ENCODE data around the gene DNAAF2. TPM values are rescaled to one million over a fixed set of nuclear protein-coding genes. Genes with fewer than 3 reads are reported as not detected.

The DNAAF2 gene
- total RNA-seq, 1 experiment from 2014 or later = 13.7 TPM

GRCh38 chr14:49579841-49580240 lies 55.2 kb downstream of the DNAAF2 start (continued):
- TF ChIP-seq CTCF (IDR thresholded peaks at IDR 0.05 in 2 of 3, conservative IDR thresholded peaks at IDR 0.05 in 1 of 3; ENCODE audit: borderline replicate concordance in 1 of 3, insufficient read depth in 1 of 3, low read depth in 2 of 3, low read length in 2 of 3) (no peak), YY1 (IDR thresholded peaks at IDR 0.05; ENCODE audit: extremely low read depth, insufficient replicate concordance, low read depth, low read length) (no peak)

DNA sequence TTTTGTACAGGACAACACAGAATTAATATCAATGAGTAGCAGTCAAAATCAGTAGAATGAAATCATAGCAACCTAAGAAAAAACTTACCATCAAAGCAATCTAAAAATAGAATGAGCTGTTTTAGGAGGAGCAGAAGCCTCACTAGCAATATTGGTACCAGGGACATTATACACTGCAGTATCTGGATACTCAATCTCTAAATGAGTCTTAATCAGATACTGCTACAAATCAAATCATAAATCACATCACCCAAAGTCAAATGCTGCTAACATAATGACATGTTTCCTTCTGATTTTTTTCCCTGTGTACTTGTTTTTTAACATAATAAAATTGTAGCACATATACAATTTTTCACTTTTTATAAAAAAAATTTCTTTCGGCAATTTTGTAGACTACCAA lies 56.9 kb downstream of the DNAAF2 start:
- no TSS peak for BruUV-seq (replicated peaks)

More for the DNA sequence above, 56.9 kb downstream of the DNAAF2 start:
- Histone ChIP-seq H4K20me1 (ENCODE audit: insufficient read depth) (peaks cover 17% of the 10 kb centered on the region; the same call in 1 of the 2 replicates), H3K4me1 (ENCODE audit: control insufficient read depth in 1 of 2, insufficient read depth in 2 of 2, low read length in 2 of 2) (peaks cover 0 to 28% of the 10 kb centered on the region in 2 experiments; a peak in 2 of 4 replicates), H3K4me2 (ENCODE audit: low read length) (no peak overlapping the region), H2AFZ (ENCODE audit: low read depth, low read length, poor library complexity, severe bottlenecking) (no peak overlapping the region), H3K36me3 (ENCODE audit: control insufficient read depth in 1 of 2, insufficient read depth in 2 of 2, low read length in 2 of 2) (peaks cover 24 to 40% of the 10 kb centered on the region in 2 experiments), H3K9me3 (ENCODE audit: control insufficient read depth in 1 of 2, insufficient read depth in 1 of 2, low read depth in 1 of 2, low read length in 2 of 2) (no peaks in the 10 kb centered on the region), H3K79me2 (ENCODE audit: insufficient read depth, low read length) (peaks cover 56% of the 10 kb centered on the region), H3K9me2 (ENCODE audit: insufficient read depth) (no peaks in the 10 kb centered on the region), H3K27ac (ENCODE audit: low read depth, low read length) (no peak overlapping the region), H3K4me3 (replicated peaks in 1 of 2; ENCODE audit: low read depth in 1 of 2, low read length in 2 of 2) (no peak overlapping the region), H3K27me3 (ENCODE audit: insufficient read depth, low read length) (no peaks in the 10 kb centered on the region), H3K9ac (ENCODE audit: low read length) (no peak overlapping the region)
- ATAC-seq (no peak), DNase-seq (ENCODE audit: low read depth, low spot score) (no peak)
- ChIA-PET POLR2A (no interaction called here), RAD21 (ENCODE audit: low non-redundant PET in 1 of 2, low total read pairs in 2 of 2, uncharacterized antibody in 2 of 2, unreplicated experiment in 2 of 2) (no interaction called here), CTCF (interaction anchor here (1.1 kb wide), 1 partner anchor 9 kb away, joined by 4 read pairs; no protein-coding TSS in a partner anchor)
- intact Hi-C loops (cut with micrococcal nuclease) = no loop called here
- no peak for TF ChIP-seq EZH2phosphoT487 (IDR thresholded peaks at IDR 0.05; ENCODE audit: borderline replicate concordance)
- TF ChIP-seq ELF1 (IDR thresholded peaks at IDR 0.05; ENCODE audit: borderline replicate concordance, low read depth) = no peak
- TF ChIP-seq JUND (IDR thresholded peaks at IDR 0.05) = no peak
- no peak for TF ChIP-seq ZFX (IDR thresholded peaks at IDR 0.05)
- no peak for TF ChIP-seq CTCF (IDR thresholded peaks at IDR 0.05 in 2 of 3, conservative IDR thresholded peaks at IDR 0.05 in 1 of 3; ENCODE audit: borderline replicate concordance in 1 of 3, insufficient read depth in 1 of 3, low read depth in 2 of 3, low read length in 2 of 3)
- no peak for TF ChIP-seq RAD21 (IDR thresholded peaks at IDR 0.05; ENCODE audit: low read depth)
- TF ChIP-seq, protein P1, sequence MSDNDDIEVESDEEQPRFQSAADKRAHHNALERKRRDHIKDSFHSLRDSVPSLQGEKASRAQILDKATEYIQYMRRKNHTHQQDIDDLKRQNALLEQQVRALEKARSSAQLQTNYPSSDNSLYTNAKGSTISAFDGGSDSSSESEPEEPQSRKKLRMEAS (IDR thresholded peaks at IDR 0.05) = no peak
- no peak for TF ChIP-seq SIN3A (IDR thresholded peaks at IDR 0.05; ENCODE audit: low read depth)

Other genes with a start within 250 kb of the DNAAF2 start
- 1,825 TPM for gene RPS29, start 48.9 kb downstream of the DNAAF2 start, total RNA-seq (2021; ENCODE audit: unreplicated experiment)
- gene LRR1, start 36.3 kb downstream of the DNAAF2 start, total RNA-seq (2021; ENCODE audit: unreplicated experiment) = 34.6 TPM
- 212 TPM for gene RPL36AL, start 14.6 kb downstream of the DNAAF2 start, total RNA-seq (2021; ENCODE audit: unreplicated experiment)
- 22.9 TPM for gene MGAT2, start 14.4 kb downstream of the DNAAF2 start, total RNA-seq (2021; ENCODE audit: unreplicated experiment)
- gene POLE2, start 53.0 kb upstream of the DNAAF2 start, total RNA-seq (2021; ENCODE audit: unreplicated experiment) = 24.5 TPM
- gene KLHDC1, start 57.9 kb upstream of the DNAAF2 start, total RNA-seq (2021; ENCODE audit: unreplicated experiment) = 0.98 TPM
- gene KLHDC2, start 132.9 kb upstream of the DNAAF2 start, total RNA-seq (2021; ENCODE audit: unreplicated experiment) = 26.4 TPM
- 57.7 TPM for gene NEMF, start 217.5 kb upstream of the DNAAF2 start, total RNA-seq (2021; ENCODE audit: unreplicated experiment)